GM18502 (cell line): ENCODE data around the gene SMIM32.
A peak's percentile ranks its signal among the peaks of the same experiment; 100 is the strongest.

ENCODE experiments used
- ATAC-seq: cut with Tn5 transposase; IDR thresholded peaks from one replicate; pipeline ENCODE4 v1.9.1; 2021; ENCODE audit warnings: mild to moderate bottlenecking; ENCODE audit not compliant: unreplicated experiment, poor library complexity

Gene SMIM32

DNA sequence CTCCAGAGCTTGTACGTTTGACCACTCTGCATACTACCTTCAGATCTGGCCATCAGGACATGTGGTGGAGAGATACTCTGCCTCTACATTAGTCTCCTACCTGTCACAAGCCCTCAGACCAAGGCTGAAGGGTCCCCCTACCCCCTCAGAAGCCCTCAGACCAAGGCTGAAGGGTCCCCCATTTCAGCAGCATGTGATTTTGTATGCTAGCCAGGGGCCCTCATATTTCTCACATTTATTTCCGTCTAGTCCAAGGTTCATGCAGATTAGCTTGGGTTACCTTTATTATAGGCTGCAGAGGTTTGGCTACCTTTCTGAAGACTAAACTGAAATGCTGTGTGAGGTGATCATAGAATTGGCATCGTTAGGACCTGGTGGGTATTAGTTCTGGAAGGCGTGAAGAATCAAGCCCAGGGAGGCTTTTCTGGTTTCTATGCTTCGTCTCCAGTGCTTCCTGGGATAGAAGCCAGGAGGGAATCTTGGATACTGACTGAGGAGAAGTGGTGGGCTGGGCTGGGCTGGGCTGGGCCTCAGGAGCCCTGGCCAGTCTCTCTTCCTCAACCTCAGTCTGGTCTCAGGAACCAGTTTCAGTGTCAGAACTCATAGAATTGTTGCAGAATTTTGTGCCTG is 2.8 kb downstream of the SMIM32 start:
- ATAC-seq: no peak

DNA sequence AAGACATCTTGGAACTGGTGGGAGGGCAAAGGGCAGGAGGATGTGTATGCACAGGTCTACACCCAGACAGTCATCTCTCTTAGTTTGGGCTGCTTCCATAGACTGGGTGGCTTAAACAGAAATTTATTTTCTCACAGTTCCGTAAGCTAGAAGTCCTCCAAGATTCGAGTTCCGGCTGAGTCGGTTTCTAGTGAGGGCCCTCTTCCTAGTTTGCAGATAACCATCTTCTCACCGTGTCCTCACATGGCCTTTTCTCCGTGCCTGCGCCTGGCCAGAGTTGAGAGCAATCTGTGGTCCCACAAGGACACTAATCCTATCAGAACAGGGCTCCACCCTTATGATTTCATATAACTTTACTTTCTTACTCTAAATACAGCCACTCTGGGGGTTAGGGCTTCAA is 4.1 kb downstream of the SMIM32 start:
- ATAC-seq: no peak

- no peak for ATAC-seq
These were observed 6.2 kb downstream of the SMIM32 start for GRCh38 chr5:136186796-136187195.

GRCh38 chr5:136185974-136186665 is 6.8 kb downstream of the SMIM32 start:
- ATAC-seq: no peak

DNA sequence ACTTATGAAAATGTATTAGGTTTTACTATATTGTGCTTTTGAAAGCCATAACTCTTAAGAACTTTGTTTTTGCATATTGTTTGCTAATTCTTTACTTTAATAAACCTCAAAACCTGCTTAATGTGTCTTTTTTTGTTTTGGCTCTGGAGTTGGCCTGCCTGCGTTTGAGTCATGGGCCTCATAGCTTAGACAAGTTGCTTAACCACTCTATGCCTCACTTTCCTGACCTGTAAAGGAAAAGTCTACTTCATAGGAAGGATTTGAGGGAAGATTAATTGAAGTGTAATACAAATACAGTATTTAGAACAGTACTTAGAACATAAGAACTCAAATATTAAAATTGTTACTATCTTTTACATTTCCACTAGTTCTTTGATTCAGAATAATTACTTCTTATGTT is 10.3 kb downstream of the SMIM32 start:
- no peak for ATAC-seq

DNA sequence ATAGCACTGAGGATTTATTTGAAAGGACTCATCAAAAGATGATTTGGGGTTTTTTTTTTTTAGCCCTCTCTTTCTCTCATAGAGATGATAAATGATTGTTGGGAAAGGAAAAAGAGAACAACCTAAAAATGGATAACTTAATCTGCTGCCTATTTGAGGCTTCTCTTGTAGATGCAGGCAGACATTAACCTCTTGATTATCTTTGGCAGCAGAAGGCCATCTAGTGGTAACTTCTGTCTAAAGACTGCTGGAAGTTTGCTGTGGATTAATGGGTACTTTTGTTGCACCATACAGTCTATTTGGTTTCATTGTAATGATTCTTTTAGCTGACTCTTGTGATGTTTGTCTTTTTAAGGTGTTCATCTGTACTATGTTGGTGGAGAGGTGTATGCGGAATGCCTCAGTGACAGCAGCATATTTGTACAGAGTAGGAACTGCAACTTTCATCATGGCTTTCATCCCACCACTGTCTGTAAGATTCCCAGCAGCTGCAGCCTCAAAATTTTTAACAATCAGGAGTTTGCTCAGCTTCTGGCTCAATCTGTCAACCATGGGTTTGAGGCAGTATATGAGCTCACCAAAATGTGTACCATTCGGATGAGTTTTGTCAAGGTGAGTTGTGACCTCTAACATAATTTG is 18.8 kb downstream of the SMIM32 start:
- peak; percentile 81 for ATAC-seq

DNA sequence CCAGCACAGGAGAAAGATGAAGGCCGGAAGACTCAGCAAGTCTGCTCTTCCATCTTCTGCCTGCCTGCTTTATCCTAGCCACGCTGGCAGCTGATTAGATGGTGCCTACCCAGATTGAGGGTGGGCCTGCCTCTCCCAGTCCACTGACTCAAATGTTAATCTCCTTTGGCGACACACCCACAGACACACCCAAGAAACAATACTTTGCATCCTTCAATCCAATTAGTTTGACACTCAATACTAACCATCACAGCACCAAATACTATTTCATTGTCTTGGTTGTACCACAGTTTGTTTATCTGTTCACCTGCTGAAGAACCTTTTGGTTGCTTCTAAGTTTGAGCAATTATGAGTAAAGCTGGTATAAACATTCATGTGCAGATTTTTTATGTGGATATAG is 23.7 kb downstream of the SMIM32 start:
- ATAC-seq: no peak

DNA sequence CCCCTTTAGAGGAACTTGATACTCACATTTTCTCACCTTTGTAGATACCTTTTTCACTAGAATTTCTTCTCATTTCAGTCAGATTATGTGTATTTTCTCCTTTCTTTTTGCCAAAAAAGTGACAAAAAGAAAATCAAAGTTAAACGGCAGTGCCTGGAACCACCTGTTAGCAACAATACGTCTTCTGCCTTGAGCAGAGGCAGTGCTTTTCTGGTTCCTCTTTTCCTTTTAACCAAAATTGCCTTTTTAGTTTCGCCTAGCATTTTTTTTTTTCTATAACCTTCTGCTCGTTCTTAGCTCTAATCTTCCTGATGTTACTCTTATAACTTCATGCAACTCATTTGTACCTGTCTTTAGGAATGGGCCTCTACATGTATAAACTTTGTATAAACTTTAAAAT is 26.1 kb downstream of the SMIM32 start:
- ATAC-seq: peak; percentile 78

- ATAC-seq: no peak
These were observed 28.7 kb downstream of the SMIM32 start for GRCh38 chr5:136164226-136164625.

DNA sequence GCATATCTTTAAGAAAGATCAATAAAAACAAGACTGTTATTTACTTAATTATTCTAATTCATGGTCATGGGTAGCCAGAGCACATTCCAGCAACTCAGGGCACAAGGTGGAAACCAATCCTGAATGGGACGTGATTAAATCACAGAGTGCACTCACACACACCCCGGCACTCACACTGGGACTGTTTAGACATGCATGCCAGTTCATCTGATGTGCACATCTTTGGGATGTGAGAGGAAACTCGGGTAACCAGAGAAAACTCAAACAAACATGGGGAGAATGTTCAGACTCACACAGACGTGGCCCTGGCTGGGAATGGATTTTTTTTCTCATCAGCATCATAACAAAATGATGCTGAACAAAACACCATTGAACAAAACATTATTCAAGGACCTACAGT is 31.0 kb downstream of the SMIM32 start:
- ATAC-seq: no peak

GRCh38 chr5:136159457-136159856 is 33.5 kb downstream of the SMIM32 start:
- no peak for ATAC-seq

DNA sequence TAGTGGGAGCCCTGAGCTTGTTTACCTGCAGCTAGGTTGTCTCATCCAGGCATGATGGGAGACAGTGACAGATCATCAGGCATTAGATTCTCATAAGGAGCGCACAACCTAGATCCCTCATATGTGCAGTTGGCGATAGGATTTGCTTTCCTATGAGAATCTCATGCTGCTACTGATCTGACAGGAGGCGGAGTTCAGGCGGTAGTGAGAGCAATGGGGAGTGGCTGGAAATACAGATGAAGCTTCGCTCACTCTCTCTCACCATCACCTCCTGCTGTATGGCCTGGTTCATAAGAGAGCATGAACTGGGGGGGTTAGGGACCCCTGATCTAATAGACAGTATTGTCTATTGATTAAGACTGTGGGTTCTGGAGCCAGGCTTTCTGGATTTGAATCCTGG is 35.4 kb downstream of the SMIM32 start:
- ATAC-seq: no peak

- ATAC-seq: no peak
These were observed 37.2 kb downstream of the SMIM32 start for GRCh38 chr5:136155761-136156160.

- ATAC-seq: no peak
These were observed 37.9 kb downstream of the SMIM32 start for GRCh38 chr5:136155078-136155477.

GRCh38 chr5:136153581-136154236 is 39.3 kb downstream of the SMIM32 start:
- ATAC-seq: no peak

- ATAC-seq: no peak
These were observed 43.1 kb downstream of the SMIM32 start for GRCh38 chr5:136149891-136150290.

DNA sequence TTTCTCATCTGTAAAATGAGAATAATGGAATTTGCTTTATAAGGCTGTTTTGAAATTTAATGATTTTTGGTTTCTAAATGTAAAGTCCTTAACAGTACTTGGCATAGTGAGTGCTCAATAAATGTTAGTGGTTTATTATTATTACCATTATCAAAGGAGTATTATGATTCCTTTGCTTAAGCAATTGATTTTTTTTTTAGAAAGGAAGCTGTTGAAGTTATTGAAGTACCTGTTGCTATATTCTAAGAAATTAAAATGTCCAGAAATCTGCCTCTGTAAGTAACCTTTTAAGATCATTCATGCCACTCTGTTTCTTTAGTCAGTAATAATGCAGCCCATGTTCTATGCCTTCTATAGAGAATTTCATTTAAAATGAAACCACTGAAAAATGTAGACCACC is 45.3 kb downstream of the SMIM32 start:
- ATAC-seq: no peak

DNA sequence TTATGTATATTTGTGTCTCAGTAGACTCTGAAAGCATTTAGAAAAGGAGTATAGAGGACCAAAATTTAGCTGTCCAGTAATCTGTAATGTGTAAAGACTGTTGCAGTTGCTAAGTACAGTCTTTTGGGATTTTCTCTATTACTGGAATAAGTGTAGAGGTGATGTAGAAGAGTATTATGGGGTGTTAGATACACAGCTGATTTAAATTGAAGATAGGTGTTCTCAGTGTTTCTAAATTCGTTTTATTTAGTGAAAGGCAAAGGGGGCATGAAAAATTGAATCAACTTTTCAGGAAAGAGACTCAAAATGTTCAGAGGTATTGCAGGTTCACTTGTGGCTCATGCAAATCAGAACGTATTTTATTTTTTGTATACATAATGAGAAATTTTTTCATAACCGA is 46.8 kb downstream of the SMIM32 start:
- no peak for ATAC-seq

DNA sequence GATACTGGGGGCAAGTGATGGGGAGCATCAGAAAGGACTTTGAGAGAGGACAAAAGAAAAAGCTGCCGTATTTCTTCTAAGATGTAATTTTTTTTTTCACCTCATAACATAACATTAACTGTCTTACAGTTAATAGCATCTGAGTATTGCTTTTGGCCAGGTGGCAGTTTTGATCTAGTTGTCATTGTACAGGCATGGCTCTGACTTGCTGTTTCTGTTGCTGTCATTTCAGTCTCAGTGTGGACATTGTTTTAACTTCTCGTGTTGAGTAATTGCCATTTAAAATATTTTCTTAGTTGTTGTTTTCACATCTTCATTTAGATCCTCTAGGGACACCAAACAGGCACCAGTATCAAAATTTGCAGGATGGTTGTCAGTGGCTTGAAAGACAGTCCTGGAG is 47.9 kb downstream of the SMIM32 start:
- peak; percentile 60 for ATAC-seq

GRCh38 chr5:136143763-136144162 is 49.2 kb downstream of the SMIM32 start:
- ATAC-seq: no peak

GRCh38 chr5:136143312-136143711 is 49.6 kb downstream of the SMIM32 start:
- no peak for ATAC-seq
